Endothelial cell of coronary artery (primary cell): ENCODE results near the gene SPNS3. TPM values are rescaled to one million over a fixed set of nuclear protein-coding genes. Genes with fewer than 3 reads are reported as not detected.

Experiments
- total RNA-seq: library from RNA; depleted of rRNA; stranded (reverse); fragments of >200 nt; gene quantifications from 2 replicates; pipeline ENCODE4 v1.2.3, GENCODE V29; 2014

SPNS3 gene
- 0.09 TPM in 2 replicates for total RNA-seq

GRCh38 chr17:4433515-4434031 lies at the start of gene SPNS3:
Gene SPNS3 (plus strand): TSS chr17:4433940. CDS start chr17:4433968, 28 bp downstream.

GRCh38 chr17:4498461-4499397 lies 65.0 kb downstream of the SPNS3 start, which contains the start of gene SPNS2:
Gene SPNS2 (plus strand): TSS chr17:4498881. CDS start chr17:4499048, 167 bp downstream.

Other genes with a start within 250 kb of the SPNS3 start
- 29.4 and 41.0 TPM in 2 replicates for gene ANKFY1, start 170.0 kb upstream of the SPNS3 start, total RNA-seq
- gene UBE2G1, start 67.3 kb upstream of the SPNS3 start, total RNA-seq: 26.7 and 31.9 TPM in 2 replicates
- gene SPNS2, start 64.9 kb downstream of the SPNS3 start, total RNA-seq: 4.6 and 10.3 TPM in 2 replicates
- gene MYBBP1A, start 121.4 kb downstream of the SPNS3 start, total RNA-seq: 53.6 and 61.1 TPM in 2 replicates
- not detected in 2 replicates for gene GGT6, start 126.6 kb downstream of the SPNS3 start, total RNA-seq
- under 0.01 TPM in 1 of 2 replicates, not detected in the other for gene SMTNL2, start 150.6 kb downstream of the SPNS3 start, total RNA-seq
- not detected in 2 replicates for gene ALOX15, start 207.7 kb downstream of the SPNS3 start, total RNA-seq